Tibial artery (tissue), 4 donors: ENCODE results near the gene OR5B21.

Experiments used
- DNase-seq, 2 donors: peaks; one replicate each; pipeline ENCODE4 v3.0.0-alpha.2; 2019
- H3K27ac ChIP-seq, 2 donors: fragments of 200-600 bp; sonication (generic) in 1 of 2; 1 replicate in 1 of 2; 2 replicates in 1 of 2; pipeline ENCODE4 v1.5.1; 2018 to 2019; ENCODE audit warnings: mild to moderate bottlenecking in 1 of 2
- H3K27me3 ChIP-seq, 2 donors: fragments of 200-600 bp; sonication (generic) in 1 of 2; one replicate each; pipeline versions ENCODE4 v1.5.1 to v1.6.0; 2016 to 2019
- H3K36me3 ChIP-seq, 3 donors: fragments of 200-600 bp; sonication (generic) in 2 of 3; one replicate each; pipeline ENCODE4 v1.5.1; 2016 to 2019; ENCODE audit warnings: mild to moderate bottlenecking in 2 of 3
- H3K4me1 ChIP-seq, 4 donors: fragments of 200-600 bp; sonication (generic) in 2 of 4; 1 replicate in 3 of 4; 2 replicates in 1 of 4; pipeline ENCODE4 v1.5.1; 2016 to 2019
- H3K4me3 ChIP-seq, 2 donors: fragments of 200-600 bp; sonication (generic) in 1 of 2; 1 replicate in 1 of 2; 2 replicates in 1 of 2; pipeline ENCODE4 v1.5.1; 2018 to 2019; ENCODE audit warnings: mild to moderate bottlenecking in 2 of 2
- H3K9me3 ChIP-seq, 3 donors: fragments of 200-600 bp; sonication (generic) in 1 of 3; one replicate each; pipeline ENCODE4 v1.5.1; 2016 to 2019
- intact Hi-C: fragments of 100-400 bp; cut with DNase I; formaldehyde crosslinking; loops from one replicate; pipeline ENCODE4 v1.15.0; 2023; ENCODE audit warnings: low total_unique reads
- TF ChIP-seq, protein P1 (sequence below), 2 experiments: fragments of 200-600 bp in 1 of 2; fragments of 450-650 bp in 1 of 2; IDR thresholded peaks; one replicate each; pipeline ENCODE4 v1.5.1; 2017 to 2019; ENCODE audit warnings: antibody characterized with exemption in 2 of 2, mild to moderate bottlenecking in 1 of 2, moderate library complexity in 1 of 2

Gene OR5B21

DNA sequence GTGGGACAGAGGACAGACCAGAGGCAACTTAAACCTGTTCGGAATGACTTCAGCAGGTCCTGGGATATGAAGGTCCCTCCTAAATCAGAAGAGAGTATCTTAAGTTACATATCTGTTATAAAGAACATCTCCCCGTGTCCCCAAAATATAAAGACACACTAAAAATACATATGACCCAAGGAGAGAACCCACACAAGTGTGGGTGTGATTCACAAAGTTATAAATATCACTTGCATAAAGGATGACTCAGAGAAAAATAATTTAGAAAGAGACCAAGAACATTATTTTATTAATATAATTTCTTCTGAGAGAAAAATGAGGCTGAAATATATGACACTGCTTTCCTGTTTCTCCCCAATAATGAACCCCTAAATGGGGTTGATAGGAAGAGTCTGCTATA is 14.2 kb downstream of the OR5B21 start:
- Histone ChIP-seq H3K27ac (no peak overlapping the region), H3K4me1 (peaks cover 0 to 29% (median 9%) of the 10 kb centered on the region in 4 donors), H3K4me3 (no peak overlapping the region), H3K27me3 (no peaks in the 10 kb centered on the region), H3K36me3 (no peaks in the 10 kb centered on the region), H3K9me3 (no peaks in the 10 kb centered on the region)
- TF ChIP-seq, protein P1, sequence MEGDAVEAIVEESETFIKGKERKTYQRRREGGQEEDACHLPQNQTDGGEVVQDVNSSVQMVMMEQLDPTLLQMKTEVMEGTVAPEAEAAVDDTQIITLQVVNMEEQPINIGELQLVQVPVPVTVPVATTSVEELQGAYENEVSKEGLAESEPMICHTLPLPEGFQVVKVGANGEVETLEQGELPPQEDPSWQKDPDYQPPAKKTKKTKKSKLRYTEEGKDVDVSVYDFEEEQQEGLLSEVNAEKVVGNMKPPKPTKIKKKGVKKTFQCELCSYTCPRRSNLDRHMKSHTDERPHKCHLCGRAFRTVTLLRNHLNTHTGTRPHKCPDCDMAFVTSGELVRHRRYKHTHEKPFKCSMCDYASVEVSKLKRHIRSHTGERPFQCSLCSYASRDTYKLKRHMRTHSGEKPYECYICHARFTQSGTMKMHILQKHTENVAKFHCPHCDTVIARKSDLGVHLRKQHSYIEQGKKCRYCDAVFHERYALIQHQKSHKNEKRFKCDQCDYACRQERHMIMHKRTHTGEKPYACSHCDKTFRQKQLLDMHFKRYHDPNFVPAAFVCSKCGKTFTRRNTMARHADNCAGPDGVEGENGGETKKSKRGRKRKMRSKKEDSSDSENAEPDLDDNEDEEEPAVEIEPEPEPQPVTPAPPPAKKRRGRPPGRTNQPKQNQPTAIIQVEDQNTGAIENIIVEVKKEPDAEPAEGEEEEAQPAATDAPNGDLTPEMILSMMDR (IDR thresholded peaks at IDR 0.05), result no peak
- intact Hi-C loops, result no loop called here
- DNase-seq, result no peak

- H3K9me3 ChIP-seq, result no peaks in the 10 kb centered on the region
- DNase-seq, result no peak
- H3K36me3 ChIP-seq, result no peaks in the 10 kb centered on the region
- intact Hi-C loops, result no loop called here
- TF ChIP-seq, protein P1 (IDR thresholded peaks at IDR 0.05), result no peak
- H3K4me3 ChIP-seq, result no peak overlapping the region
- no peak overlapping the region for H3K27ac ChIP-seq
- H3K4me1 ChIP-seq, result peaks cover 0 to 29% (median 8%) of the 10 kb centered on the region in 4 donors
- no peaks in the 10 kb centered on the region for H3K27me3 ChIP-seq
Measured at GRCh38 chr11:58490827-58491226, 17.1 kb downstream of the OR5B21 start.

- TF ChIP-seq, protein P1 (IDR thresholded peaks at IDR 0.05), result no peak
- Histone ChIP-seq H3K36me3 (no peaks in the 10 kb centered on the region), H3K4me1 (peaks cover 0 to 4% (median 0%) of the 10 kb centered on the region in 4 donors), H3K9me3 (no peaks in the 10 kb centered on the region), H3K27me3 (no peaks in the 10 kb centered on the region), H3K27ac (no peak overlapping the region), H3K4me3 (no peak overlapping the region)
- DNase-seq, result no peak
- intact Hi-C loops, result no loop called here
Measured at GRCh38 chr11:58487170-58487569, 20.7 kb downstream of the OR5B21 start.

DNA sequence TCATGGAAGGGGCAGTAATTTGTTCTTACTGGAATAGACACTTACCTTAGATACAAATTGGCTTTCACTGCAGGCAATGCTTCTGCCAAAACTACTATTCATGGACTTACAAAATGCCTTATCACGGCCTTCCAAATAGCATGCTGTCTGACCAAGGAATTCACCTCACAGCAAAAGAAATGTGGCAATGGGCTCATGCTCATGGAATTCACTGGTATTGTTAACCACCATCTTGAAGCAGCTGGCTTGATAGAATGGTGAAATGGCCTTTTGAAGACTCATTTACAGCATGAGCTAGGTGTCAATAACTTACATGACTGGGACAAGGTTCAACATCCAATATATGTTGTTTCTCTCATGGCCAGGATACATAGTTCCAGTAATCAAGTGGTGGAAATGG is 21.9 kb downstream of the OR5B21 start:
- intact Hi-C loops, result no loop called here
- no peaks in the 10 kb centered on the region for H3K4me1 ChIP-seq

GRCh38 chr11:58471892-58472291 is 36.0 kb downstream of the OR5B21 start:
- intact Hi-C loops, result no loop called here
- Histone ChIP-seq H3K4me1 (no peaks in the 10 kb centered on the region), H3K36me3 (no peaks in the 10 kb centered on the region), H3K9me3 (peaks cover 0 to 17% (median 9%) of the 10 kb centered on the region in 3 donors), H3K4me3 (no peak overlapping the region), H3K27me3 (no peaks in the 10 kb centered on the region), H3K27ac (no peak overlapping the region)
- TF ChIP-seq, protein P1 (IDR thresholded peaks at IDR 0.05), result no peak
- no peak for DNase-seq

More for the DNA sequence above, 21.9 kb downstream of the OR5B21 start:
- no peak overlapping the region for H3K4me3 ChIP-seq
- H3K27me3 ChIP-seq, result no peaks in the 10 kb centered on the region
- H3K9me3 ChIP-seq, result no peaks in the 10 kb centered on the region
- DNase-seq, result no peak
- H3K27ac ChIP-seq, result no peak overlapping the region
- TF ChIP-seq, protein P1 (IDR thresholded peaks at IDR 0.05), result no peak
- no peaks in the 10 kb centered on the region for H3K36me3 ChIP-seq

DNA sequence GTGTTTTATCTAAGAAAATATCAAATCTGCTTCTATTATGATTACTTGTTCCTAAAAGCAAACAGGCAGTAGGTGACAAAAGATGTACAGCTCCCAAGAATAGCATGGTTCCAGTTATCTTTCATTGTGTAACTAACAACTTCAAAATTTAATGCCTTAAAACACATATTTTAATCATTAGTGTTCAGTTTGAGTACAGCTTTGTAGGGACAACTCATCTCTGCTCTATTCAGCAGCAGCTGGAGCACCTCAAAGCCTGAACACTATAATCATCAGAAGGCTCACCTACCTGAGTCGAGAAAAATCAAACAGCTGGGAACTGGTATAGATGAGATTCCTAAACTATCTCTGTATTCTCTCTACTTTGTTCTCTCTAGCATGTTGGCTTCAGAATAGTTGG is 41.6 kb downstream of the OR5B21 start:
- no peak for DNase-seq
- H3K27ac ChIP-seq, result no peak overlapping the region
- H3K27me3 ChIP-seq, result no peaks in the 10 kb centered on the region
- H3K4me3 ChIP-seq, result no peak overlapping the region
- no peaks in the 10 kb centered on the region for H3K36me3 ChIP-seq
- intact Hi-C loops, result no loop called here
- TF ChIP-seq, protein P1 (IDR thresholded peaks at IDR 0.05), result no peak
- H3K9me3 ChIP-seq, result peaks cover 0 to 9% (median 0%) of the 10 kb centered on the region in 3 donors
- no peaks in the 10 kb centered on the region for H3K4me1 ChIP-seq
